ENCODE data around the gene SYT2.
"Not testable (repeated sequence)": the region's sequence is repeated elsewhere in the genome, so short reads cannot be mapped to it uniquely, and the experiment has no call there.

Gene SYT2

GRCh38 chr1:202710070-202711045 lies at the start of gene SYT2:
TSS of gene SYT2 (minus strand) at chr1:202710454. CDS start at chr1:202605772, 104,682 bp downstream.
- DNase-seq (ENCODE audit: low spot score) = no peak

GRCh38 chr1:202756391-202756790 lies 46.1 kb upstream of the SYT2 start:
- DNase-seq (ENCODE audit: low spot score) = no peak

GRCh38 chr1:202754293-202754692 lies 44.0 kb upstream of the SYT2 start:
- no peak for DNase-seq (ENCODE audit: low spot score)

GRCh38 chr1:202752774-202753173 lies 42.5 kb upstream of the SYT2 start:
- DNase-seq (ENCODE audit: low spot score) = no peak

GRCh38 chr1:202750761-202751160 lies 40.5 kb upstream of the SYT2 start:
- peak; percentile 12 for DNase-seq (ENCODE audit: low spot score)

- DNase-seq (ENCODE audit: low spot score) = no peak
Observed at GRCh38 chr1:202750024-202750423, 39.8 kb upstream of the SYT2 start.

- no peak for DNase-seq (ENCODE audit: low spot score)
Observed at GRCh38 chr1:202745323-202745888, 35.2 kb upstream of the SYT2 start.

- DNase-seq (ENCODE audit: low spot score) = not testable (repeated sequence)
Observed at GRCh38 chr1:202744770-202745169, 34.5 kb upstream of the SYT2 start.

- DNase-seq (ENCODE audit: low spot score) = no peak
Observed at GRCh38 chr1:202742496-202742895, 32.2 kb upstream of the SYT2 start.

- DNase-seq (ENCODE audit: low spot score) = no peak
Observed at GRCh38 chr1:202733251-202733650, 23.0 kb upstream of the SYT2 start.

GRCh38 chr1:202728951-202729350 lies 18.7 kb upstream of the SYT2 start:
- DNase-seq (ENCODE audit: low spot score) = peak; percentile 75

GRCh38 chr1:202725526-202725925 lies 15.3 kb upstream of the SYT2 start:
- DNase-seq (ENCODE audit: low spot score) = no peak

- no peak for DNase-seq (ENCODE audit: low spot score)
Observed at GRCh38 chr1:202723708-202724107, 13.5 kb upstream of the SYT2 start.

GRCh38 chr1:202723046-202723445 lies 12.8 kb upstream of the SYT2 start:
- DNase-seq (ENCODE audit: low spot score) = not testable (repeated sequence)

- DNase-seq (ENCODE audit: low spot score) = no peak
Observed at GRCh38 chr1:202716654-202717053, 6.4 kb upstream of the SYT2 start.

GRCh38 chr1:202714202-202714601 lies 3.9 kb upstream of the SYT2 start:
- DNase-seq (ENCODE audit: low spot score) = not testable (repeated sequence)

- DNase-seq (ENCODE audit: low spot score) = no peak
Observed at GRCh38 chr1:202713110-202713509, 2.9 kb upstream of the SYT2 start.

- no peak for DNase-seq (ENCODE audit: low spot score)
Observed at GRCh38 chr1:202711949-202712635, 1.8 kb upstream of the SYT2 start.

GRCh38 chr1:202709276-202710041 lies 795 bp downstream of the SYT2 start:
- no peak for DNase-seq (ENCODE audit: low spot score)

- no peak for DNase-seq (ENCODE audit: low spot score)
Observed at GRCh38 chr1:202708456-202709275, 1.6 kb downstream of the SYT2 start.

- no peak for DNase-seq (ENCODE audit: low spot score)
Observed at GRCh38 chr1:202706851-202707250, 3.4 kb downstream of the SYT2 start.
